ENCODE data around the gene RNASE13. TPM values are rescaled to one million over a fixed set of nuclear protein-coding genes. Genes with fewer than 3 reads are reported as not detected.

Gene RNASE13
- total RNA-seq, 1 experiment from 2014 or later: not detected

GRCh38 chr14:21054768-21055145, 20.1 kb upstream of the RNASE13 start:
- no TSS peak for BruUV-seq (replicated peaks)
- POLR2A ChIA-PET: no interaction called here
- intact Hi-C loops (cut with micrococcal nuclease; ENCODE audit: unreplicated experiment): loop anchor here (5.0 kb wide), 1 partner anchor 37 kb away; no protein-coding TSS in a partner anchor

DNA sequence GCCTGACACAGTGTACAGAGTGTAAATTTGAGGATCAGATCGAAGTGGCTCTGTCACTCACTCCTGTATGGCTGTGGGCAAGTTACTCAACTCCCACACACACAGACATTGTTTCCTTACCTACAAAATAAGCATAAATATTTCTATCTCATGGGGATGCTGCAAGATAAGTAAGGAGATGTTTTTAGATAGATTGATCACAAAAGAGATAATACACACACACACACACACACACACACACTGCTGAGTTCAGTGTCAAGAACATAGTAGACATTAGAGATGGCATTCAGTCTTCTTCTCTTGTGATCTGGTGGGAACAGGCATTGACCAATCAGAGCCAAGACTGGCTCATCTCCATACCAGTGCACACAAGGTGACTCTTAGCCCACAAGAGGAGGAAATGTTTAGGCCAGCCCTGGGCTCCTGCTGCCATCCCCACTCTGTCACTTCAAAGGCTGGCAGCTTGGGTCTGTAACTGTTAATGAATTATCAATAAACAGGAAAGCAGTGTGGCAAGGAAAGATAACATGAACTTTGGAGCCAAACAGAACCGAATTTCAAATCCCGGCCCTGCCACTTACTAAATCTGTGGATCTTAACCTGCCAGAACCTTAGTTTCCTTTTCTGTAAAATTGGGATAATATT, 19.6 kb upstream of the RNASE13 start:
- DNase-seq: peak; percentile 36 to 47
- Histone ChIP-seq H3K4me1 (peaks cover 17% of the 10 kb centered on the region), H3K4me3 (ENCODE audit: low read depth, low read length) (no peak overlapping the region), H3K9me3 (no peaks in the 10 kb centered on the region), H3K36me3 (ENCODE audit: control insufficient read depth, insufficient read depth, low read length) (no peaks in the 10 kb centered on the region), H3K27me3 (replicated peaks; ENCODE audit: control insufficient read depth, insufficient read depth, low read length) (no peaks in the 10 kb centered on the region)
- Mint-ChIP-seq H3K36me3 (ENCODE audit: insufficient read depth, unreplicated experiment) (no peaks in the 10 kb centered on the region), H3K4me3 (ENCODE audit: unreplicated experiment) (no peak overlapping the region), H3K9me3 (ENCODE audit: unreplicated experiment) (no peaks in the 10 kb centered on the region), H3K4me1 (ENCODE audit: low read depth, unreplicated experiment) (peaks cover 8% of the 10 kb centered on the region), H3K27me3 (ENCODE audit: insufficient read depth, unreplicated experiment) (no peaks in the 10 kb centered on the region), H3K27ac (ENCODE audit: unreplicated experiment) (peak overlapping the region; percentile 23)
- TF ChIP-seq CTCF (IDR thresholded peaks at IDR 0.05; ENCODE audit: insufficient read depth in 1 of 2, low read depth in 1 of 2, low read length in 1 of 2, severe bottlenecking in 1 of 2, unreplicated experiment in 1 of 2): no peak
- CTCF ChIA-PET: interaction anchor here (1.7 kb wide), 2 partner anchors 17 to 39 kb away, joined by 4 read pairs; no protein-coding TSS in a partner anchor
- POLR2A ChIA-PET: no interaction called here
- BruUV-seq (replicated peaks): no TSS peak
- intact Hi-C loops (cut with micrococcal nuclease; ENCODE audit: unreplicated experiment): no loop called here

More at GRCh38 chr14:21054768-21055145, 20.1 kb upstream of the RNASE13 start:
- H3K27ac Mint-ChIP-seq (ENCODE audit: unreplicated experiment): no peak overlapping the region
- H3K36me3 ChIP-seq (ENCODE audit: control insufficient read depth, insufficient read depth, low read length): no peaks in the 10 kb centered on the region
- H3K4me1 ChIP-seq: peaks cover 17% of the 10 kb centered on the region
- CTCF ChIA-PET: interaction anchor here (1.7 kb wide), 2 partner anchors 17 to 40 kb away, joined by 4 read pairs; no protein-coding TSS in a partner anchor
- peaks cover 8% of the 10 kb centered on the region for H3K4me1 Mint-ChIP-seq (ENCODE audit: low read depth, unreplicated experiment)
- DNase-seq: no peak
- no peak overlapping the region for H3K4me3 Mint-ChIP-seq (ENCODE audit: unreplicated experiment)
- no peaks in the 10 kb centered on the region for H3K36me3 Mint-ChIP-seq (ENCODE audit: insufficient read depth, unreplicated experiment)
- H3K9me3 ChIP-seq: no peaks in the 10 kb centered on the region
- no peaks in the 10 kb centered on the region for H3K9me3 Mint-ChIP-seq (ENCODE audit: unreplicated experiment)
- no peaks in the 10 kb centered on the region for H3K27me3 ChIP-seq (replicated peaks; ENCODE audit: control insufficient read depth, insufficient read depth, low read length)
- no peaks in the 10 kb centered on the region for H3K27me3 Mint-ChIP-seq (ENCODE audit: insufficient read depth, unreplicated experiment)
- no peak overlapping the region for H3K4me3 ChIP-seq (ENCODE audit: low read depth, low read length)
- TF ChIP-seq CTCF (IDR thresholded peaks at IDR 0.05; ENCODE audit: insufficient read depth in 1 of 2, low read depth in 1 of 2, low read length in 1 of 2, severe bottlenecking in 1 of 2, unreplicated experiment in 1 of 2): no peak

DNA sequence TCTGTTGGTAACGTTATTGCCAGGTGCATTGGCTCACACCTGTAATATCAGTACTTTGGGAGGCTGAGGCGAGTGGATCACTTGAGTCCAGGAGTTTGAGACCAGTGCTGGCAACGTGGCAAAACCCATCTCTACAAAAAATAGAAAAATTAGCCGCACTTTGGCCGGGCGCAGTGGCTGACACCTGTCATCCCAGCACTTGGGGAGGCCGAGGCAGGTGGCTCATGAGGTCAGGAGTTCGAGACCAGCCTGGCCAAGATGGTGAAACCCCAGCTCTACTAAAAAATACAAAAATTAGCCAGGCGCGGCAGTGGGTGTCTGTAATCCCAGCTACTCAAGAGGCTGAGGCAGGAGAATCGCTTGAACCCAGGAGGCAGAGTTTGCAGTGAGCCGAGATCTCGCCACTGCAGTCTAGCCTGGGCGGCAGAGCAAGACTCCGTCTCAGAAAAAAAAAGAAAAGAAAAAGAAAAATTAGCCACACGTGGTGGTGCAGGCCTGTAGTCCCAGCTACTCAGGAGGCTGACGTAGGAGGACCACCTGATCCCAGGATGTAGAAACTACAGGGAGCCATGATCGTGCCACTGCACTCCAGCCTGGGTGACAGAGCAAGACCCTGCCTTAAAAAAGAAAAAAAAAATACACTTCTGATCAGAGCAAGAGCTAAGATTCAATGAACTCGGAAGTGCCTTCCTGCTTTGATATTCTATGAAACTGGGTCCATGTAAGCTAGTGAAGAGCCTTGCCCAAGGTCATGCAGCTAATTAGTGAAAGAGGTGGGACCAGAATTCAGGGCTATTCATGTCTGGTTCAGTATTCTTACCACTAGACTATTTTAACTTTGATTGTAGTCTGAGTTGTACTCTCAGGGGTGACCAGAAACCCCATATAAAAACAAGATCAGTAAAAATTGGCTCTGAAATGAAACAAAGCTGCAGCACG, 18.8 kb upstream of the RNASE13 start:
- Histone ChIP-seq H3K4me3 (ENCODE audit: low read depth, low read length) (no peak overlapping the region), H3K9me3 (no peaks in the 10 kb centered on the region), H3K4me1 (peaks cover 17% of the 10 kb centered on the region), H3K27me3 (replicated peaks; ENCODE audit: control insufficient read depth, insufficient read depth, low read length) (no peaks in the 10 kb centered on the region), H3K36me3 (ENCODE audit: control insufficient read depth, insufficient read depth, low read length) (no peaks in the 10 kb centered on the region)
- BruUV-seq (replicated peaks): no TSS peak
- POLR2A ChIA-PET: no interaction called here
- Mint-ChIP-seq H3K9me3 (ENCODE audit: unreplicated experiment) (no peaks in the 10 kb centered on the region), H3K27ac (ENCODE audit: unreplicated experiment) (no peak overlapping the region), H3K27me3 (ENCODE audit: insufficient read depth, unreplicated experiment) (no peaks in the 10 kb centered on the region), H3K4me1 (ENCODE audit: low read depth, unreplicated experiment) (peaks cover 8% of the 10 kb centered on the region), H3K36me3 (ENCODE audit: insufficient read depth, unreplicated experiment) (no peaks in the 10 kb centered on the region), H3K4me3 (ENCODE audit: unreplicated experiment) (no peak overlapping the region)
- DNase-seq: no peak
- intact Hi-C loops (cut with micrococcal nuclease; ENCODE audit: unreplicated experiment): no loop called here
- CTCF ChIA-PET: interaction anchor here (1.7 kb wide), 2 partner anchors 18 to 38 kb away, joined by 4 read pairs; no protein-coding TSS in a partner anchor
- no peak for TF ChIP-seq CTCF (IDR thresholded peaks at IDR 0.05; ENCODE audit: insufficient read depth in 1 of 2, low read depth in 1 of 2, low read length in 1 of 2, severe bottlenecking in 1 of 2, unreplicated experiment in 1 of 2)

Data from Caco-2 (cell line).